ENCODE results near the gene QRSL1.
"Not testable (repeated sequence)": the region's sequence is repeated elsewhere in the genome, so short reads cannot be mapped to it uniquely, and the experiment has no call there.

DNA sequence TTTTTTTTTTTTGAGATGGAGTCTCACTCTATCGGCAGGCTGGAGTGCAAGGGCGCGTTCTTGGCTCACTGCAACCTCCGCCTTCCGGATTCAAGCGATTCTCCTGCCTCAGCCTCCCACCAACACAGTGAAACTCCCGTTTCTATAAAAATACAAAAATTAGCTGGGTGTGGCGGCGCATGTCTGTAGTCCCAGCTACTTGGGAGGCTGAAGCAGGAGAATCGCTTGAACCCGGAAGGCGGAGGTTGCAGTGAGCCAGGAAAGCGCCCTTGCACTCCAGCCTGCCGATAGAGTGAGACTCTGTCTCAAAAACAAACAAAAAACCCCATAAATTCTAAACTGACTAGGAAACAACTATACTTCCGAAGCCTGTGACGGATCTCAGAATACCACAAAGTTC, 1.6 kb upstream of the QRSL1 start:
- TF ChIP-seq CTCF, POLR2A (IDR thresholded peaks at IDR 0.05): not testable (repeated sequence)
